ENCODE measurements around the gene AATK.

GRCh38 chr17:81116704-81117103, 49.3 kb downstream of the AATK start:
- no peak for TF ChIP-seq CTCF (IDR thresholded peaks at IDR 0.05; ENCODE audit: insufficient read depth, low read length)
- TF ChIP-seq, protein P1, sequence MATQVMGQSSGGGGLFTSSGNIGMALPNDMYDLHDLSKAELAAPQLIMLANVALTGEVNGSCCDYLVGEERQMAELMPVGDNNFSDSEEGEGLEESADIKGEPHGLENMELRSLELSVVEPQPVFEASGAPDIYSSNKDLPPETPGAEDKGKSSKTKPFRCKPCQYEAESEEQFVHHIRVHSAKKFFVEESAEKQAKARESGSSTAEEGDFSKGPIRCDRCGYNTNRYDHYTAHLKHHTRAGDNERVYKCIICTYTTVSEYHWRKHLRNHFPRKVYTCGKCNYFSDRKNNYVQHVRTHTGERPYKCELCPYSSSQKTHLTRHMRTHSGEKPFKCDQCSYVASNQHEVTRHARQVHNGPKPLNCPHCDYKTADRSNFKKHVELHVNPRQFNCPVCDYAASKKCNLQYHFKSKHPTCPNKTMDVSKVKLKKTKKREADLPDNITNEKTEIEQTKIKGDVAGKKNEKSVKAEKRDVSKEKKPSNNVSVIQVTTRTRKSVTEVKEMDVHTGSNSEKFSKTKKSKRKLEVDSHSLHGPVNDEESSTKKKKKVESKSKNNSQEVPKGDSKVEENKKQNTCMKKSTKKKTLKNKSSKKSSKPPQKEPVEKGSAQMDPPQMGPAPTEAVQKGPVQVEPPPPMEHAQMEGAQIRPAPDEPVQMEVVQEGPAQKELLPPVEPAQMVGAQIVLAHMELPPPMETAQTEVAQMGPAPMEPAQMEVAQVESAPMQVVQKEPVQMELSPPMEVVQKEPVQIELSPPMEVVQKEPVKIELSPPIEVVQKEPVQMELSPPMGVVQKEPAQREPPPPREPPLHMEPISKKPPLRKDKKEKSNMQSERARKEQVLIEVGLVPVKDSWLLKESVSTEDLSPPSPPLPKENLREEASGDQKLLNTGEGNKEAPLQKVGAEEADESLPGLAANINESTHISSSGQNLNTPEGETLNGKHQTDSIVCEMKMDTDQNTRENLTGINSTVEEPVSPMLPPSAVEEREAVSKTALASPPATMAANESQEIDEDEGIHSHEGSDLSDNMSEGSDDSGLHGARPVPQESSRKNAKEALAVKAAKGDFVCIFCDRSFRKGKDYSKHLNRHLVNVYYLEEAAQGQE (IDR thresholded peaks at IDR 0.05; ENCODE audit: insufficient replicate concordance, low read depth), result no peak
- no peak for TF ChIP-seq POLR2AphosphoS5 (IDR thresholded peaks at IDR 0.05; ENCODE audit: low read depth)
